Astrocyte of the spinal cord (primary cell): Measurements from ENCODE around the gene CLEC5A.

ENCODE experiments used
- DNase-seq: peaks from one replicate; pipeline ENCODE4 v3.0.0; 2011; ENCODE audit warnings: low read depth, low spot score
- H3K4me3 ChIP-seq: 2 replicates; pipeline ENCODE4 v1.5.1; 2011; ENCODE audit warnings: low read depth, mild to moderate bottlenecking, low read length, moderate library complexity
- CTCF ChIP-seq: IDR thresholded peaks from 2 replicates; pipeline ENCODE4 v1.5.1; 2012; ENCODE audit warnings: low read depth, mild to moderate bottlenecking, low read length, inconsistent platforms
- in situ Hi-C: cut with HindIII; loops from 2 replicates; pipeline ENCODE4 v1.10.0; 2017; ENCODE audit warnings: low sequenced_read_pairs

CLEC5A gene

GRCh38 chr7:141950806-141951205, 4.0 kb upstream of the CLEC5A start:
- DNase-seq, result no peak
- in situ Hi-C loops, result no loop called here

GRCh38 chr7:141949911-141950310, 3.1 kb upstream of the CLEC5A start:
- TF ChIP-seq CTCF, result no peak
- in situ Hi-C loops, result no loop called here
- DNase-seq, result no peak
- no peak overlapping the region for H3K4me3 ChIP-seq

More at GRCh38 chr7:141950806-141951205, 4.0 kb upstream of the CLEC5A start:
- no peak for TF ChIP-seq CTCF
- no peak overlapping the region for H3K4me3 ChIP-seq

GRCh38 chr7:141949451-141949850, 2.7 kb upstream of the CLEC5A start:
- no peak for TF ChIP-seq CTCF
- no peak for DNase-seq
- in situ Hi-C loops, result no loop called here
- H3K4me3 ChIP-seq, result no peak overlapping the region

DNA sequence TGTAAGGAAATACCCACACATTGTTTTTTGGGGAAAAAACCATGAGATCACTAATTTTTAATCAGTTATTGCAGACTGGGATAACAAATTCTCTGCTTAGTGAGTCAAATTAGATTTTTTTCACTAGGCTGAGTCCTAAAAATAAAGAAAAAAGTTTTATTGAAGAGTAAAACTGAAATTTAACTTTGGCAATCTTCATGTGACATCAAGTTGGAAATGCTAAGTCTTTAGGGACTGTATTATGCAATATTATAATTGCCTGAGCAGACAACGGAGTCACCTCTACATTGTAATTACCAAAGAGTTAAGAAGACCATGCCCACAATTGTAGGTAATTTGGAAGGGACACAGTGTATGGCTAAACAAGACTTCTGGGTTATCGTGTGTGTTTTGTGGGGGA, 2.2 kb upstream of the CLEC5A start:
- in situ Hi-C loops, result no loop called here
- no peak for TF ChIP-seq CTCF
- H3K4me3 ChIP-seq, result no peak overlapping the region
- no peak for DNase-seq

GRCh38 chr7:141945356-141945755, 1.4 kb downstream of the CLEC5A start:
- no peak overlapping the region for H3K4me3 ChIP-seq
- DNase-seq, result no peak
- no peak for TF ChIP-seq CTCF
- in situ Hi-C loops, result no loop called here

- H3K4me3 ChIP-seq, result no peak overlapping the region
- DNase-seq, result no peak
Observed at GRCh38 chr7:141944811-141945210, 2.0 kb downstream of the CLEC5A start.

More at GRCh38 chr7:141944811-141945210, 2.0 kb downstream of the CLEC5A start:
- no peak for TF ChIP-seq CTCF
- in situ Hi-C loops, result no loop called here
